Stimulated activated CD8-positive, alpha-beta memory T cell treated with anti-CD3 and anti-CD28 coated beads, Interleukin-4, amount 100 ng/mL, for 1 hour (primary cell): ENCODE data around the gene RHOBTB3.

Experiments
- DNase-seq, 2 donors: peaks; one replicate each; pipeline ENCODE4 v3.0.0-alpha.2; 2020; ENCODE audit warnings: low read depth in 2 of 2, low spot score in 1 of 2

RHOBTB3 gene

DNA sequence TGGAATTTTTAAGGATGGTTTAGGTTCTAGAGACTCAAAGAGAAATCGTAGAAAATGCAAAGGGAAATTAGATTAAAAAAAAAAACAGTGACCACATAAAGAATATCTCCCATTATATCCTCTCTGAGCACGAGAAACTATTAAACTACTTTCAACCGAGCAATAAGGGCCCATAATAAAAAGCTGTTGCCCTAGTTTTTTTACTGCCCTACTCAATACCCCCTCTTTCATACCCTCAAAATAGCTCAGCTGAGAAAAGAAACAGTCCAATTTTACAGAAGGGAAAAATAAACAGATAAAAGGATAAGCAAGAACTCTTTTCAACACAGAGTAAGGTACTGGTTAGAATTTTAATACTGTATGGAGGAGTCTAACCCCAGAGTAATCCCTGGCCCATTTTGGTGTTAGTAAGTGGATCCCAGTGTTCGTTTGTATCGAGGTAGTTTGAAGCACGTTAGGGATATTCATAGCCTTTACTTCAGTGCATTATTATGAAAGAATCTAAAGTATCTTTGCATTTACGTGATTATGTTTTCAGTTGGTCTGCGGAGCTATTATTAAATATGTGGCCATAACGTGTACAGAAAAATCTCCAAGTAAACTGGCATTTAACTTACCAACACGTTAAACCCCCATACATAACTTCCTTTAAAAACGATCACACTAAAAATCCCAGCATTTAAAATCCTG lies 980 bp upstream of the RHOBTB3 start:
- no peak for DNase-seq

DNA sequence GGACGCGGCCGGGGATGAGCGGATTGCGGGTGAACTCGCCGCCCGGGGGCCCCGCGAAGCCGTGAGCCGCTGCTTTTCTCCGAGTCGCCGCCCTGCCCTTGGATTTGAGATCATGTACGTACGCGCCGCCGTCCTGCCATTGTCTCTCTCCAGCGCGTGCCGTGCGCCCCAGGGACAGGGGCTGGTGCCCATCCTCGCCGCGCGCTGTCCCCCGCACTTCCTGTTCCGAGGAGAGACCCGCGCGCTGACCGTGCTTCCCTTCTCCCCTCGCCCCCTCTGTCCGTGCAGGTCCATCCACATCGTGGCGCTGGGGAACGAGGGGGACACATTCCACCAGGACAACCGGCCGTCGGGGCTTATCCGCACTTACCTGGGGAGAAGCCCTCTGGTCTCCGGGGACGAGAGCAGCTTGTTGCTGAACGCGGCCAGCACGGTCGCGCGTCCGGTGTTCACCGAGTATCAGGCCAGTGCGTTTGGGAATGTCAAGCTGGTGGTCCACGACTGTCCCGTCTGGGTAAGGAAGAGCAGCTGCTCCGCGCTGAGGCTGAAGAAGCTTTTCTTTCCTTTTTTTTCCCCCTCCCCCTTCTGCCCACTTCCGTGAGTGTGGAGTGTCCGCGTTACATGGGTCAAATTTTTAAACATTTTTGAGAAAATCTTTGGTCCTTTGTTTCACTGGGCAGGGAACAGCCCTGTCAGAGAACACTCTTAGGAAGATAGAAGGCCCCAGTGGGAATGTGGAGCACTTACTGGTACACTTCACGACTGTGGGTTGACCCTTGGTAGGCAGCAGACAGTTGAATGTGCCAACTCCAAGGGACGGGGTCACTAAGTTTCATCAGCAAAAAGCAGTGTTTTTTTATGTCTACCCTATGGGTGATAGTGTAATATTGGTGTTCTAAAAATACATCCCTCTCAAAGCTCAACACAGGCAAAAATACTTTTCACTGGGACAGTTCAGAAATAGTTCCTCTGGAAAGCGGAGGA lies 727 bp downstream of the RHOBTB3 start:
- no peak for DNase-seq

GRCh38 chr5:95733107-95733665 lies 2.0 kb downstream of the RHOBTB3 start:
- DNase-seq, result no peak

GRCh38 chr5:95734187-95734586 lies 3.1 kb downstream of the RHOBTB3 start:
- DNase-seq, result no peak

DNA sequence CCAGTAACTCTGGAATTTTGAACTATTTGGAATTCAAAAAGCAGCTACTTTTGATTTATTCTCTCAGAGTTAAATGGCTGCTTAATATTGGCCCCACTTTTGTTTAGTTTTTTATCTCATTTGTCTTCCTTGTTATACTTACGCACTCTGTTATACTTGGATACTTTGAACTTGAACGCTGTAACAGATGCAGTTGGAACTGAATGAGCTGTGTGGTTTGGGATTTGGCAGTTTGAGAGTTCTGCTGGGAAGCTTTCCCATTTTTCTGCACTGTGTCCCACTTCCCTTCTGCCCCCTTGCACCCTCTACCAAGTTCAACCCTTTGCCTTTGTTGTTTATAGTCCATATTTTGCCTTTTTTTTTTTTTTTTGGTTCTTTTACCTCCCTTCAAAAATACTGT lies 3.8 kb downstream of the RHOBTB3 start:
- DNase-seq, result no peak

DNA sequence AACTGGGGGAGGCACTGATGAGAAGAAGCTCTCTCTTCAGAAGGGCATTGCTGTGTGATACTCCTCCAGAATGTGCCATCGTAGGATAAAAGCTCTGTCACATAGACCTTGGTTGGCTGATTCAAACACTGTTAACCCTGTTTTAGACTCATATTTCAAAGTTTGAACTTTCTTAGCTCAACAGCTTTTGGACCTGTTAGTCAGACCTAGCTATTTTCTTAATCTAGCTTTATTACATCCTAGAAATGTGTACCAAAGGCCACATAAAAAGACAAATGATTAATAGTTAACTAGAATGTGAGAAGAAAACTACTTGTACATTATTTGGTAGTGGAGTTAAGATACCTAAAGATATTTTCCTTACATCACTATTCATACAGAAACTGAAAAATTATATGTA lies 4.3 kb downstream of the RHOBTB3 start:
- DNase-seq, result no peak

GRCh38 chr5:95738072-95738471 lies 6.9 kb downstream of the RHOBTB3 start:
- no peak for DNase-seq

GRCh38 chr5:95738834-95739233 lies 7.7 kb downstream of the RHOBTB3 start:
- DNase-seq, result no peak

DNA sequence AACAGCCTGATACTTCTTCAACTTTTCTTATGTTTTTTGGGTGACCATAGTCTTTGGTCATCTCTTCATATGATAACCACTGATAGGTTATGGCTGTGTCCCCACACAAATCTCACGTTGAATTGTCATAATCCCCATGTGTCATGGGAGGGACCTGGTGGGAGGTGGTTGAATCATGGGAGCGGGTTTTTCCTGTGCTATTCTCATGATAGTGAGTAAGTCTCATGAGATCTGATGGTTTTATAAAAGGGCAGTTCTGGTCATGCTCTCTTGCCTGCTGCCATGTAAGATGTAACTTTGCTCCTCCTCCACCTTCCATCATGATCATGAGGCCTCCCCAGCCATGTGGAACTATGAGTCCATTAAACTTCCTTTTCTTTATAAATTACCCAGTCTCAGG lies 8.7 kb downstream of the RHOBTB3 start:
- DNase-seq, result no peak

GRCh38 chr5:95741458-95741857 lies 10.3 kb downstream of the RHOBTB3 start:
- no peak for DNase-seq

- no peak for DNase-seq
These were observed 12.1 kb downstream of the RHOBTB3 start for GRCh38 chr5:95743232-95743631.

DNA sequence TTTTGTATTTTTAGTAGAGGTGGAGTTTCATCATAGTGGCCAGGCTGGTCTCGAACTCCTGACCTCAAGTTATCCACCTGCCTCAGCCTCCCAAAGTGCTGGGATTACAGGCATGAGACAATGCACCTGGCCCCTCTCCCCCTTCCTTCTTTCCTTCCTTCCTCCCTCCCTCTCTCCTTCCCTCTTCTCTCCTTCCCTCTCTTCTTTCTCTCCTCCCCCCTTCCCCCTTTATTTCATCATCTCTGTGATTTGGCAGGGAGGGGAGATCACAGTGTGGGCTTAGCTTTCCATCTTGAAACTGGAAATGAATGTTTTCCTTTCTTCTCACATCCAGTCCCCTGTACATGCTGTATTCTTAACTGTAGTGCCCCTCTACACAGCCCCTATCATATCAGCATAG lies 12.7 kb downstream of the RHOBTB3 start:
- DNase-seq, result no peak

DNA sequence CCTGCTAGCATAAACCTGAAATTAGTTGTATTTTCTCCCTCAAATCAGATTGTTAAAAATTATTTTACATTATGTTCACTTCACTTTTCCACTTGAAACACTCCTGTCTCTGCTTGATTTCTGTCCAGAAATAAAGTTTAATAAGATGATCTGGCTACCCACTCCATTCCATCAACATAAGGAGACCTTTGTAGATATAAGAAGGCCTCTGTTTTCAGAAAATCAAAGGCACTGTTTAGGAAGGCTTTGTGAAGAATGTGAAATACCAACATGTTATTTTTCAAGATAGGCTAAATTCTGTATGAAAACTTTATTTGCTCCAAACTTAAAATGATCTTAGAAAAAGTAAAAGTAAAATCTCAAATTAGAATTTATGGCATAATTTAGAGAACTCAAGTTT lies 15.1 kb downstream of the RHOBTB3 start:
- no peak for DNase-seq

- no peak for DNase-seq
These were observed 15.9 kb downstream of the RHOBTB3 start for GRCh38 chr5:95746722-95747679.

GRCh38 chr5:95748133-95748532 lies 17.0 kb downstream of the RHOBTB3 start:
- no peak for DNase-seq

DNA sequence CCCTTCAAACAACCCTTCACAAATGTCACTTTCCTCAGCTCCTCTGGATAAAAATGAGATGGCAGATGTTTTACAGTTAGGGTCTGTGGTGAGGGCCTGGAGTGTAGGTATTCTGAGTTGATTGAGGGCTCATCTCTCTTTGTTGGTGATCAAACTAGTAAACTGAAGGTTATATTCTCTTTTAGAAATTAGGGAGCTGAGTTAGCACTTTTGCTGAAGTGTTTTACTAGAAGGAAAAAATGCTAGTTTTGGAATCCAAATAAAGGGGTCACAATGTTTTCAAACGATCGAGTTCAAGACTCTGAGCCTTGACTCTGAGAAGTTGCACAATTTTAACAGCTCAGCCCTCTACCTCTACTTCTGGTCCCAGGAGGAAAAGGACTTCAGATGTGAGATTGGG lies 23.4 kb downstream of the RHOBTB3 start:
- DNase-seq, result no peak

DNA sequence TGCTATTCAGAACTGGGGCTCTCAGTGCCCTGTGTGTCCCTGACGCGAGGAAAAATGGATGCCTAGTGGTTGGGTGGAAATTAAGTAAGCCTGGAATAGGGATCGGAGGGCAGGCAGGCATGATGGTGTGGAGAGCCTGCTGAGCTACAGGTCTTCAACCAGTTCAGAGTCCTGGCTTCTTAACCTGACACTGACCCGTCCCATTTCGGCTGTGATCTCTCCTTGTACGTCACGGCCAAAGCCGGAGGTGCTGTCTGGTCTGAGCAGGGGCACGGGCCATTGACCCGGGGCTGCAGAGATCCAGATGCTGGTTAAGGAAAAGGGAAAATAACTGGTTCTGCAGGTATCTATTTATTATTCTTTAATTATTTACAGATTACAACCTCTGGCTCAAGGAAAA lies 27.9 kb downstream of the RHOBTB3 start:
- DNase-seq, result no peak

- no peak for DNase-seq
These were observed 28.5 kb downstream of the RHOBTB3 start for GRCh38 chr5:95759634-95760033.

DNA sequence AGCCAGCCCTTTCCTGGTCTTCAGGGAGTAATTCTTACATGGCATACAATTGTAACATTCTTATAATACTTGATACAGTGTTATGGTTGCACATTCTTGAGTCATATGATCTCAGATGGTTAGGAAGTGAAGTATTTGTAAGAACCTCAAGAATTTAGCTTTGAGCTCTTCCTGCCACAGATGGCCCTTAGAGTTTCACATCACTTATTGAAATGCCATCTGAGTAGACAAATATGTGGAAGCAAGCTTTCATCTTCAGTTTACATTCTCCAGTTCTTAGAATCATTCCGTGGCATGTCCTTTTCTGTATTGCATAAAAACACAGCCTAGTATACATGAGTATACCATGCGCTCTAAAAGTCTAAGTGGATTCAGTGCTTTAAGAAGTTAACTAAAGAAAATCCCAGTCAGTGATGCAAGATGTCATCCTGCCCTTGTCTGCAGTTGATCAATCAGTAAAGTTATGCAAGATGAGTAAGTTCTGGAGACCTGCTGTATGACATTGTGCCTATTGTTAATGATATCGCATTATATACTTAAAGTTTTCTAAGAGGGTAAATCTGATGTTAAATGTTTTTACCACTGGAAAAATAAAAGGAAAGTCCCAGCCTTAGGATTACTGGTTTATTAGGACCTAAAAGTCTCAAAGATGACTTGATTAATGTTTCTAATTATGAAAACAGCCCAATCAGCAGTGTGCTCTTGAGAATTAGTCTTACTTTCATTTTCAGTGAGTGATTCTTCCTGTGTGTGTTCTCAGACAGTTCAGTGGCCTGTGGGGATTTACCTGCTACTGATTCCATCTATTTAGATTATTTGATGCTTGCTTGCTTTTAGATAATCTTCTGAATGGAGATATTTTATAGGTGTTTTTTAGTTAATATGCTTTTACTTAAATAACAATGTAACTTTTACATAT lies 29.4 kb downstream of the RHOBTB3 start:
- DNase-seq, result no peak
